ENCODE results near the gene DCST2.
"Not testable (repeated sequence)": the region's sequence is repeated elsewhere in the genome, so short reads cannot be mapped to it uniquely, and the experiment has no call there.

The DCST2 gene

GRCh38 chr1:154998818-154999570 is 34.6 kb downstream of the DCST2 start:
- DNase-seq (ENCODE audit: low read depth in 2 of 2) = peak in 1 of 2 experiments; percentile 79

- no peak for DNase-seq (ENCODE audit: low read depth in 2 of 2)
These were observed 35.3 kb downstream of the DCST2 start for GRCh38 chr1:154998201-154998780.

DNA sequence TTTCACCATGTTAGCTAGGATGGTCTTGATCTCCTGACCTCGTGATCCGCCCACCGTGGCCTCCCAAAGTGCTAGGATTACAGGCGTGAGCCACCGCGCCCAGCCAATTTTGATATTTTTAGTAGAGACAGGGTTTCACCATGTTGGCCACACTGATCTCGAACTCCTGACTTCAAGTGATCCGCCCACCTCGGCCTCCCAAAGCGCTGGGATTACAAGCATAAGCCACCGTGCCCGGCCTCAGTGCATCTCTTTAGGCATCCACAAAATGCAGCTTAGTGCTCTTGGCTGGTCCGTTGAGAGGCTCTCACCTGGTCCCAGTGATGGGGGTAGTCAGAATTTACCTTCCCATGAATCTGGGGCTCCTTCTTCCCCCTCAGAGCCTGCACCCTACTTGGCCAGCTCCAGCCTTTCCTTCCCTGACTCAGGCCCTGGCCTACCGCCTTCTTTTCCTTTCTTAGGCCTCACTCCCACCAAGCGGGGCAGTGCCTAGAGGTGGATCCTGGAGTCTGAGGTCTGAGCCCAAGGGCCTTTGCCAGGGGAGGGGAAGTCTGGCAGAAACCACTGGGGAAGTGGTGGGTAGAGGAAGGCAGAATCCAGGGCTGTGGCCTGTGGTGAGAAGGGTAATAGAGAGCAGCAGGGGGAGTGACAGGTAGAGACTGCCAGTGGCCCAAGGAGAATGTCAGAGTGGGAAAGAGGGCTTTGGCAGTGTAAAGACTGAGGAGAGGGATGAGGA is 36.4 kb downstream of the DCST2 start:
- DNase-seq (ENCODE audit: low read depth in 2 of 2) = no peak

GRCh38 chr1:154995301-154995983 is 38.1 kb downstream of the DCST2 start:
- not testable (repeated sequence) for DNase-seq (ENCODE audit: low read depth in 2 of 2)

GRCh38 chr1:154994591-154994990 is 39.0 kb downstream of the DCST2 start:
- DNase-seq (ENCODE audit: low read depth in 2 of 2) = no peak

- DNase-seq (ENCODE audit: low read depth in 2 of 2) = no peak
These were observed 39.4 kb downstream of the DCST2 start for GRCh38 chr1:154994269-154994587.

DNA sequence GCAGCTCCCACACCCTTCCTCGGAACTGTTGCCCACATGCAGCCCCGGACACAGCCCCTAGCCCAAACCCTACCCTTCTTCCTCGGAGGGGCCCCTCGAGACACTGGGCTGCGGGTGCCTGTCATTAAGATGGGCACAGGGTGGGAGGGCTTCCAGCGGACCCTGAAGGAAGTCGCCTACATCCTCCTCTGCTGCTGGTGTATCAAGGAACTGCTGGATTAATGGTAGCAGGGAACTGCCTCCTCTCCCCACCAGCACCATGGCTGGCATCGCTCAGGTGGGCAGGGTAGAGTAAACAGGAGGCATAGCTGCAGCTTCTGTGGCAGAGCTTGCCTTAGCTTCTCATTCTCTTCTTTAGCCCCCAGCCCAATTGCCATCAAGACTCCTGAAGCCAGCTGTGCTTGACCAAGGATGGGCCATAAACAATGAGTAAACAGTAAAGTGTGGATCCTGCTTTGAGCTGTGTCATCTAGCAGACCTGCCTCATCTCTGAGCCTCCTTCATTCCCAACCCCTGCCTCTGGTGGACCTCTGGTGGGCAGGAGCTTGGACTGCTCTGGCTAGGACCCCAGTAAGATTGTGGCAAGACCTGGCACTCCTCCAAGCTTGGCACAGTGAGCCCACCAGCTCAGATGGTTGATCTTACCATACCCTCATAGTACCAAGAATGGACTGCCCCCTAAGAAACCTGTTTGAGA is 39.9 kb downstream of the DCST2 start, which contains the start of gene LENEP:
Gene LENEP (plus strand): TSS at position 15 of the 697 bp plus-strand sequence. CDS start 22 bp downstream, at position 37.
- DNase-seq (ENCODE audit: low read depth in 2 of 2) = no peak

GRCh38 chr1:154992721-154993571 is 40.6 kb downstream of the DCST2 start:
- DNase-seq (ENCODE audit: low read depth in 2 of 2) = no peak

GRCh38 chr1:154990276-154990675 is 43.3 kb downstream of the DCST2 start:
- DNase-seq (ENCODE audit: low read depth in 2 of 2) = no peak

DNA sequence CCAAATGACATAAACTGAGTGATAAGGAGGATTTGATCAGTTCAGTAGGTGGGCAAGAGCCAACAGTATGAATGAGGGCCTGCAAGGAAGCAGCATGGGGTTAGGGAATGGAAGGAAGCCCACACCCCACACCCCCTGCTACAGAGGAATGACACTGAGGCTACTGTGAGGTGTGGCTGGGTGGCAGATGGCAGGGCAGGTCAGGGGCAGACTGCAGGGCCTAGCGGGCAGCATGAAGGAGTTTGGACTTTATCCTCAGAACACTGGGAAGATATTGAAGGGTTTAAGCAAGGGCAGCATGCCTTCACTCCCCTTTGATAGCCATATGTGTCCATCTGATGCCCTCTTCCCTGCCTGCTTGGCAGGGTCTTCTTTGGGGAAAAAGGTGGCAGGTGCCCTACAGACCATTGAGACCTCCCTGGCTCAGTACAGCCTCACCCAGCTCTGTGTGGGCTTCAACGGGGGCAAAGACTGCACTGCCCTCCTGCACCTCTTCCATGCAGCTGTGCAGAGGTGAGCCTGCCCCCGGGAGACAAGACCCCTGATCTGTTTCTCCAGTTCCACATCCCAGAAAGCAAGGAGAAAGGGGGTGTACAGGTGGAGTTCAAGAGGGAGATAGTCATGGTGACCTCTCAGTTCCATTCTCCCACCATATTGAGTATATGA is 44.3 kb downstream of the DCST2 start:
- no peak for DNase-seq (ENCODE audit: low read depth in 2 of 2)

DNA sequence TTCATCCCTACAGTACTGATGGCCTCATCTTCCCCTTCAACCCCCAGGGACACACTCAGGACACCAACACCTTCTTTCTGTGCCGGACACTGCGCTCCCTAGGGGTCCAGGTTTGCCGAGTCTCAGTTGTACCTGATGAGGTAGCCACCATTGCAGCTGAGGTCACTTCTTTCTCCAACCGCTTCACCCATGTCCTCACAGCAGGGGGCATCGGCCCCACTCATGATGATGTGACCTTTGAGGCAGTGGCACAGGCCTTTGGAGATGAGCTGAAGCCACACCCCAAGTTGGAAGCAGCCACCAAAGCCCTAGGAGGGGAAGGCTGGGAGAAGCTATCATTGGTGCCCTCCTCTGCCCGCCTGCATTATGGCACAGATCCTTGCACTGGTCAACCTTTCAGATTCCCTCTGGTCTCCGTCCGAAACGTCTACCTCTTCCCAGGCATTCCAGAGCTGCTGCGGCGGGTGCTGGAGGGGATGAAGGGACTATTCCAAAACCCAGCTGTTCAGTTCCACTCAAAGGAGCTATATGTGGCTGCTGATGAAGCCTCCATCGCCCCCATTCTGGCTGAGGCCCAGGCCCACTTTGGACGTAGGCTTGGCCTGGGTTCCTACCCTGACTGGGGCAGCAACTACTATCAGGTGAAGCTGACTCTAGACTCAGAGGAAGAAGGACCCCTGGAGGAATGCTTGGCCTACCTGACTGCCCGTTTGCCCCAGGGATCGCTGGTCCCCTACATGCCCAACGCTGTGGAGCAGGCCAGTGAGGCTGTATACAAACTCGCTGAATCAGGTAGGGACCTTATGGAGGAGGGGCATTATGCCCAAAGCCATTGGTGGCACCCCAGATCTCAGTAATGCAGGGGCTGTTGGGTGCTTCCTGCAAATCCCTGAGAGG is 45.3 kb downstream of the DCST2 start:
- DNase-seq (ENCODE audit: low read depth in 2 of 2) = no peak

GRCh38 chr1:154987326-154987725 is 46.3 kb downstream of the DCST2 start:
- no peak for DNase-seq (ENCODE audit: low read depth in 2 of 2)

GRCh38 chr1:154986736-154987135 is 46.8 kb downstream of the DCST2 start:
- DNase-seq (ENCODE audit: low read depth in 2 of 2) = not testable (repeated sequence)

GRCh38 chr1:154983776-154984466 is 49.7 kb downstream of the DCST2 start:
- no peak for DNase-seq (ENCODE audit: low read depth in 2 of 2)

- DNase-seq (ENCODE audit: low read depth in 2 of 2) = peak; percentile 93 to 96
These were observed 50.5 kb downstream of the DCST2 start, which contains the start of gene FLAD1 for GRCh38 chr1:154982897-154983648. TSS of gene FLAD1 (plus strand) at chr1:154983344. CDS start at chr1:154983695, 351 bp downstream.

DNA sequence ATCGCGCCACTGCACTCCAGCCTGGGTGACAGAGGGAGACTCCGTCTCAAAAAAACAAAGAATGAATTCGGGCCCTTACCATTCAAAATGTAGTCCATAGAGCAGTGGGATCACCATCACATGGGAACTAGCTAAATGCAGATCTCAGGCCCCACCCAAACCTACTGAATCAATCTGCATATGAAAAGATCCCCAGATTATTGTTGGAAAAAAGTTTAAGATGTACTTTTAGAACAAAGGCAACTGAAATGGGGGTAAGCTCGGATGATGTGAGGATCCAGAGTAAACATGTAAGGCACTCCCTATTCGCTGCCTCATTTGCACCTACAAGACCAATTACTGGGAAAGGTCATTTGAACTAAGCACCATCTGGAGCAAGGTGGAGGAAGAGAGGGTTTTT is 51.2 kb downstream of the DCST2 start:
- no peak for DNase-seq (ENCODE audit: low read depth in 2 of 2)

GRCh38 chr1:154978360-154978759 is 55.2 kb downstream of the DCST2 start:
- DNase-seq (ENCODE audit: low read depth in 2 of 2) = no peak

- not testable (repeated sequence) for DNase-seq (ENCODE audit: low read depth in 2 of 2)
These were observed 55.8 kb downstream of the DCST2 start for GRCh38 chr1:154977762-154978161.
